ENCODE measurements around the gene LARP6. TPM values are rescaled to one million over a fixed set of nuclear protein-coding genes. Genes with fewer than 3 reads are reported as not detected.
"Not testable (repeated sequence)": the region's sequence is repeated elsewhere in the genome, so short reads cannot be mapped to it uniquely, and the experiment has no call there.

LARP6 gene
- total RNA-seq, 1 experiment from 2014 or later: not detected

DNA sequence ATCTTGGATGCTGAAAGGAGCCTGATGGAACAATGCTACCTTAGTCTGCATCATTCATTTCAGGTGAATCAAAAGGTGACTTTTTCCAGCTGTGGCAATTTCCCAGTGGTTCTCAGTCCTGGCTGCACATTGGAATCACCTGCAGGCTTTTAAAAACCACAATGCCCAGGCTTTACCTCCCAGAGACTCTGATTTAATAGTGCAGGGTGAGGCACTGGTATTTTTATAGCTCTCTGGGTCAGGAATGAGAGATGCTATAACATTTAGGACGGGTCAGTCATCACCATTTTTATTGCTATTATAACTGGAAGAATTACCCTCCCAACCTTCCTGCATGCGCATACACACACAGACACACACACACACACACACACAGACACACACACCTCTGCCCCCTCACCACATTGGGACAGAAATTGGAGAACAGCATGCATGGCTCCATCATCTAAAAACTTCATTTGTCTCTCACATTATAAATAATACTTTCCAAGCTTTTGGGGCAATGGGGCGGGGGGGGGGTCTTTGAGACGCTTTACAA, 41.1 kb downstream of the LARP6 start:
- H3K9me3 ChIP-seq (ENCODE audit: low read length): no peaks in the 10 kb centered on the region

DNA sequence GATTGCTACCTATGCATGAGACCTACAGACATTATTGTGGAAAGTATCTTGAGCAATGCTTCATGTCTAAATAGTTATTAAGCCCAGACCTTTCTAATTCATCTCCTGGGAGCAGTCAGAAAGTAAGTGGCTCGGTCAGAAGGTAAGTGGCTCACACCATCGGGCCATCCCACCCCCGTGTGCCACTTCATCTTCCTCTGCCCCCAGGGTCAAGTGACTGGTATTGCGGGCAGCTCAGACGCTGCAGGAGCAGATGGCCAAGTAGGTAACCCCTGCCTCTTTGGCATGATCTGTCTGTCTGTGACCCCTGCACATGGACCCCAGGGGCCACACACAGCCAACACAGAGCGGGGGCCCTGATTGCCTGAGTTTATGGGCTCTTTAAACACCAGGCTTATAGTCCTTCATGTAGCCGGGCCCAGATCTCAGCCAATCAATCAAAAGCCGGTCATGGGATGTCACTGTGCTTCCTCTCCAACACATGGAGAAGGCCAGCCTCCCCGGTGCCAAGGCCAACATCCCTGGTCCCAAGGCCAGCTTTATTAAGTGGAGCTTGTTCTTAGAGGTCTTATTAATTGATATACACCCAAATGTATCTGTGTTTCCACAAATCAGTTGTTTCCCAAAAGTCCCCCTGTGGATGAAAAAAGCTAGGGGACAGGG, 42.9 kb downstream of the LARP6 start:
- H3K9me3 ChIP-seq (ENCODE audit: low read length): no peaks in the 10 kb centered on the region
- H4K20me1 ChIP-seq (ENCODE audit: insufficient read depth, low read depth, low read length): no peaks in the 10 kb centered on the region
- H3K4me2 ChIP-seq (ENCODE audit: low read depth, low read length, poor library complexity, severe bottlenecking): no peak overlapping the region
- no peak overlapping the region for H3K4me3 ChIP-seq (ENCODE audit: low read length)
- no peaks in the 10 kb centered on the region for H3K27me3 ChIP-seq (ENCODE audit: low read length)
- no peak overlapping the region for H2AFZ ChIP-seq (ENCODE audit: low read length)
- no peaks in the 10 kb centered on the region for H3K79me2 ChIP-seq (ENCODE audit: low read length)
- no peaks in the 10 kb centered on the region for H3K9me2 ChIP-seq (replicated peaks; ENCODE audit: insufficient read depth, low read length)
- H3K36me3 ChIP-seq (ENCODE audit: insufficient read depth, low read length): no peaks in the 10 kb centered on the region
- peaks cover 7% of the 10 kb centered on the region; the same call in 1 of the 2 replicates for H3K4me1 ChIP-seq (ENCODE audit: low read length)
- H3K27ac ChIP-seq (ENCODE audit: low read length): no peak overlapping the region
- no peak overlapping the region for H3K9ac ChIP-seq (ENCODE audit: low read length)
- no peak for DNase-seq

More for the DNA sequence above, 41.1 kb downstream of the LARP6 start:
- Histone ChIP-seq H3K27ac (ENCODE audit: low read length) (no peak overlapping the region), H3K4me1 (ENCODE audit: low read length) (no peaks in the 10 kb centered on the region), H3K9me2 (replicated peaks; ENCODE audit: insufficient read depth, low read length) (no peaks in the 10 kb centered on the region), H2AFZ (ENCODE audit: low read length) (no peak overlapping the region), H3K36me3 (ENCODE audit: insufficient read depth, low read length) (no peaks in the 10 kb centered on the region), H3K4me2 (ENCODE audit: low read depth, low read length, poor library complexity, severe bottlenecking) (no peak overlapping the region), H3K9ac (ENCODE audit: low read length) (no peak overlapping the region), H3K79me2 (ENCODE audit: low read length) (no peaks in the 10 kb centered on the region), H3K4me3 (ENCODE audit: low read length) (no peak overlapping the region), H3K27me3 (ENCODE audit: low read length) (no peaks in the 10 kb centered on the region), H4K20me1 (ENCODE audit: insufficient read depth, low read depth, low read length) (no peaks in the 10 kb centered on the region)
- no peak for DNase-seq

DNA sequence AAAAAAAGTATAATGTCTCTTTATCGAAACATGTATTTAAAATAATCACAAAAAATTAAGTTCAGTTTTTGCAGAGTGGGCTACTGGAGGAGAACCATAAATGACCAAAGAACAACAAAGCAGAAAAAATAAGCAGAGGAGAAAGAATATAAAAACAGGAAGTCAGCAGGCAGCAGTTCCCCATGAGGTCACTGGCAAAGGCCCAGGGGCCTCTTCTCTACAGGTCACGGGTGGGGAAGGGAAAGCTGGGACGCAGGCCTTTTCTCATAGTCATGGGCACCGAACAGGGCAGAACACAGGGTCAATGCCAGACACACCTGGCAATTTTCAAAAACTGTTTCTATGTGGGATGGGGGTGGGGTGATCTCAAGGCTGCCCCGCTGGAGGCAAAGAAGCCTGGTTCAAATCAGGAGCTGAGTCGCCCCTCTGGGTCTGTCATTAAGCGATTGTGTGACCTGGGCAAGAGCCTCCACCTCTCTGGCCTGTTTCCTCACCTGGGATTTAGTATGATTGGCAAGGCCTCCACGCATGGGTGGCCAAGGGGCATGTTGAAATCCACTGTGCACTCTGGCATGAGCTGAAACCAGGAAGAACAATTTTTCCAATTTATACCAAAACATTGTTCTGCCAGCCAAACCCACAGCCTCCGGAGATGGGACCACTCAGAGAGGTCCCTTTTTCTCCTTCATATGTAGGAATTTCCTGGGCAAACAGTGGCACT, 46.8 kb downstream of the LARP6 start:
- Histone ChIP-seq H3K36me3 (ENCODE audit: insufficient read depth, low read length) (no peaks in the 10 kb centered on the region), H3K4me1 (ENCODE audit: low read length) (peaks cover 7% of the 10 kb centered on the region; the same call in 1 of the 2 replicates), H2AFZ (ENCODE audit: low read length) (no peak overlapping the region), H3K9me2 (replicated peaks; ENCODE audit: insufficient read depth, low read length) (no peaks in the 10 kb centered on the region), H3K4me3 (ENCODE audit: low read length) (no peak overlapping the region), H3K4me2 (ENCODE audit: low read depth, low read length, poor library complexity, severe bottlenecking) (no peak overlapping the region), H3K9me3 (ENCODE audit: low read length) (no peaks in the 10 kb centered on the region), H3K27me3 (ENCODE audit: low read length) (no peaks in the 10 kb centered on the region), H3K9ac (ENCODE audit: low read length) (no peak overlapping the region), H3K79me2 (ENCODE audit: low read length) (no peaks in the 10 kb centered on the region), H4K20me1 (ENCODE audit: insufficient read depth, low read depth, low read length) (no peaks in the 10 kb centered on the region), H3K27ac (ENCODE audit: low read length) (no peak overlapping the region)
- DNase-seq: no peak

DNA sequence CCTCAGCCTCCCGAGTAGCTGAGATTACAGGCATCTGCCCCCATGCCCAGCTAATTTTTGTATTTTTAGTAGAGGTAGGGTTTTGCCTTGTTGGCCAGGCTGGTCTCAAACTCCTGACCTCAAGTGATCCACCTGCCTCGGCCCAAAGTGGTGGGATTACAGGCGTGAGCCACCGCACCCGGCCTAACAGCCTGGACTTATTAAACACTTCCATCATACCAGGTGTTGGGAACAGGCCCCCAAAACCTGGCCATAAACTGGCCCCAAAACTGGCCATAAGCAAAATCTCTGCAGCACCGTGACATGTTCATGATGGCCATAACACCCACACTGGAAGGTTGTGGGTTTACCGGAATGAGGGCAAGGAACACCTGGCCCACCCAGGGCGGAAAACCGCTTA, 49.6 kb downstream of the LARP6 start:
- H3K9me3 ChIP-seq (ENCODE audit: low read length); DNase-seq; H4K20me1 ChIP-seq (ENCODE audit: insufficient read depth, low read depth, low read length); H3K4me1 ChIP-seq (ENCODE audit: low read length); H3K9me2 ChIP-seq (replicated peaks; ENCODE audit: insufficient read depth, low read length); H3K79me2 ChIP-seq (ENCODE audit: low read length); H3K9ac ChIP-seq (ENCODE audit: low read length); H3K4me2 ChIP-seq (ENCODE audit: low read depth, low read length, poor library complexity, severe bottlenecking); H3K27ac ChIP-seq (ENCODE audit: low read length); H3K4me3 ChIP-seq (ENCODE audit: low read length); H2AFZ ChIP-seq (ENCODE audit: low read length); H3K27me3 ChIP-seq (ENCODE audit: low read length); H3K36me3 ChIP-seq (ENCODE audit: insufficient read depth, low read length): not testable (repeated sequence)

DNA sequence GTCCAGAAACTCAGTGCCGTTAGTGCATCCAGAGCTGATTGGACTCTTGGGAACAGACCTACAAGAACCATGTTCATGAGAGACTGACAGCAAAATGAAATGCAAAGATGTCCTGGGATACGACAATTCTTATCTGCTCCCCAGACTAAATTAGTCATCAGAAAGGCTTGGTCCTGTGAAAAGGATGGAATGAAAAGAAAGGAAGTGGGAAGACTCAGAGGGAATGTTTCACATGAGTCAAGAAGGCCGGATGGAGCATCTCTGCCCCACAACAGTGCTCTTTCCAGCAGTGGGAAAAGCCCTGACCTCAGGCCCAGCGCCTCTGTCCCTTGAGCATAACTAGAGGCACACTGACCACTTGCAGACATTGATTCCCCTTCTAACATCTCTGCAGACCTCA, 51.3 kb downstream of the LARP6 start:
- no peaks in the 10 kb centered on the region for H3K27me3 ChIP-seq (ENCODE audit: low read length)
- no peaks in the 10 kb centered on the region for H3K9me2 ChIP-seq (replicated peaks; ENCODE audit: insufficient read depth, low read length)
- H3K4me1 ChIP-seq (ENCODE audit: low read length): peaks cover 7% of the 10 kb centered on the region; the same call in 1 of the 2 replicates
- no peak overlapping the region for H3K27ac ChIP-seq (ENCODE audit: low read length)
- no peak for DNase-seq
- no peaks in the 10 kb centered on the region for H4K20me1 ChIP-seq (ENCODE audit: insufficient read depth, low read depth, low read length)
- H2AFZ ChIP-seq (ENCODE audit: low read length): no peak overlapping the region
- H3K9ac ChIP-seq (ENCODE audit: low read length): no peak overlapping the region
- no peaks in the 10 kb centered on the region for H3K36me3 ChIP-seq (ENCODE audit: insufficient read depth, low read length)
- no peak overlapping the region for H3K4me3 ChIP-seq (ENCODE audit: low read length)
- no peaks in the 10 kb centered on the region for H3K79me2 ChIP-seq (ENCODE audit: low read length)
- no peak overlapping the region for H3K4me2 ChIP-seq (ENCODE audit: low read depth, low read length, poor library complexity, severe bottlenecking)
- no peaks in the 10 kb centered on the region for H3K9me3 ChIP-seq (ENCODE audit: low read length)

DNA sequence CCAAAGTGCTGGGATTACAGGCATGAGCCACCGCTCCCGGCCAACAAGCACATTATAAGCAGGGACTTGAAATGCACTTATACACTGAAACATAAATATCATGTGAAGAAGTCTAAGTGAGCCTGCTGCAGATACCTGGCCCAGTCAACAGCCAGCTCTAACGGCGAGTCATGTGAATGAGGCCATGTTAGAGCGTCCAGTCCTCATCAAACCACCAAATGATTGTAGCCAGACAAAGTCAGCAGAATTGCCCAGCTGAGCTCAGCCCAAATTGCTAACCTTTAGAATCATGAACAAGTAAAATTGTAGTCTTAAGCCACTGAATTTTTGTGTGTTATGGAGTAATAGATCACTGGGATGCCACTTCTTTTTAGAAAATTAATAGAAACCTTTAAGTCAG, 52.8 kb downstream of the LARP6 start:
- Histone ChIP-seq H3K4me1 (ENCODE audit: low read length) (no peaks in the 10 kb centered on the region), H3K36me3 (ENCODE audit: insufficient read depth, low read length) (no peaks in the 10 kb centered on the region), H3K9me3 (ENCODE audit: low read length) (no peaks in the 10 kb centered on the region), H3K9ac (ENCODE audit: low read length) (no peak overlapping the region), H3K4me2 (ENCODE audit: low read depth, low read length, poor library complexity, severe bottlenecking) (no peak overlapping the region), H3K27ac (ENCODE audit: low read length) (no peak overlapping the region), H3K79me2 (ENCODE audit: low read length) (no peaks in the 10 kb centered on the region), H3K9me2 (replicated peaks; ENCODE audit: insufficient read depth, low read length) (no peaks in the 10 kb centered on the region), H3K4me3 (ENCODE audit: low read length) (no peak overlapping the region), H4K20me1 (ENCODE audit: insufficient read depth, low read depth, low read length) (no peaks in the 10 kb centered on the region), H2AFZ (ENCODE audit: low read length) (no peak overlapping the region), H3K27me3 (ENCODE audit: low read length) (no peaks in the 10 kb centered on the region)
- DNase-seq: no peak

DNA sequence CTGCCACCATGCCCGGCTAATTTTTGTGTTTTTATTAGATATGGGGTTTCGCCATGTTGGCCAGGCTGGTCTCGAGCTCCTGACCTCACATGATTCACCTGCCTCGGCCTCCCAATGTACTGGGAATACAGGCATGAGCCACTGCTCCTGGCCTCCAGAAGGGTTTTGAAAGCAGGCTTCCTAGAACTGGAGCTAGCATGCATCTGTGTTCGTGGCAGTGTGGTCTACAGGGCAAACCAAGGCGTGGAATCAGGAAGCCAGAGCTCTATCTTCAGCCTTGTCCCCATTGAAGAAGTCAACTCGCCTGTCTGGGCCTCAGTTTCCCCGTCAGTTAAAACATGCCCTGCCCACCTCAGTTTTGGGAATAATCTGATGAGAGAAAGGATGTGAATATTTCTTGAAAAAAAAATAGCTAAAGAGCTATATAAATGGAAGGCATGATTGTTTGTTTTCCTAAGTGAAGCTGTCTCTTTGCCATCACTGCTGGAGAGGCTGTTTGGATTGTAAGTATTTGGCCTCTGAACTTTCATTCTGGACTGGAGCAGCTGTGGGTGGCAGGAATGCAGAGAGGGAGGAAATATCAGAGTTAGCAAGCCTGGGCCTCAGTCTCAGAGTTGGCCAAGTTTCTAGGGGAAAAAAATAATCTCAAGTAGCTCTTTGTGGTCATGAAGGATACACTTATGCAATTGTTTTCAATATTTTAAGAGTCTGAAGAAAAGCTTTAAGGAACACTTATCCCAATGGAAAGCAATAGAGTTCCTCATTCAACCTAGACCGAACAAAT, 54.1 kb downstream of the LARP6 start:
- Histone ChIP-seq H3K4me3 (ENCODE audit: low read length) (no peak overlapping the region), H3K4me2 (ENCODE audit: low read depth, low read length, poor library complexity, severe bottlenecking) (no peak overlapping the region), H3K36me3 (ENCODE audit: insufficient read depth, low read length) (no peaks in the 10 kb centered on the region), H3K79me2 (ENCODE audit: low read length) (no peaks in the 10 kb centered on the region), H2AFZ (ENCODE audit: low read length) (no peak overlapping the region), H3K9ac (ENCODE audit: low read length) (no peak overlapping the region), H4K20me1 (ENCODE audit: insufficient read depth, low read depth, low read length) (no peaks in the 10 kb centered on the region), H3K27me3 (ENCODE audit: low read length) (no peaks in the 10 kb centered on the region), H3K27ac (ENCODE audit: low read length) (no peak overlapping the region), H3K9me2 (replicated peaks; ENCODE audit: insufficient read depth, low read length) (no peaks in the 10 kb centered on the region), H3K9me3 (ENCODE audit: low read length) (no peaks in the 10 kb centered on the region), H3K4me1 (ENCODE audit: low read length) (no peaks in the 10 kb centered on the region)
- no peak for DNase-seq

DNA sequence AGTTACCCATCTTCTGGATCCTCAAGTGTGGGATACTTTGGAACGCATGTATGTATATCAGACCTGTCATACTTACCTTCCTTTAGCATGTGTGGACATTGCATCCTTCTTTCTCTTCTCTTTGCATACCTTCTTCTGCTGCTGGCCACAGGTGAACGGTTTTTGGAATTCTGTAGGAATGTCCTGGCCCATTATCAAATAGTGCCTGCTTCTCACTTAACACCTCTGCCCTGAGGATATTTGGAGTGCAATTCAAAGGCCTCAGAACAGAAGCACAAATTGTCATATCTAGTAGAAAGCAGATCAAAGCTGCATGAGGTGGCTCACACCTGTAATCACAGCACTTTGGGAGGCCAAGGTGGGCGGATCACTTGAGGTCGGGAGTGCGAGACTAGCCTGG, 56.5 kb downstream of the LARP6 start:
- no peaks in the 10 kb centered on the region for H3K79me2 ChIP-seq (ENCODE audit: low read length)
- H3K9me2 ChIP-seq (replicated peaks; ENCODE audit: insufficient read depth, low read length): no peaks in the 10 kb centered on the region
- H3K4me1 ChIP-seq (ENCODE audit: low read length): no peaks in the 10 kb centered on the region
- no peak overlapping the region for H3K9ac ChIP-seq (ENCODE audit: low read length)
- no peaks in the 10 kb centered on the region for H3K9me3 ChIP-seq (ENCODE audit: low read length)
- no peak overlapping the region for H3K4me2 ChIP-seq (ENCODE audit: low read depth, low read length, poor library complexity, severe bottlenecking)
- H2AFZ ChIP-seq (ENCODE audit: low read length): no peak overlapping the region
- H3K4me3 ChIP-seq (ENCODE audit: low read length): no peak overlapping the region
- no peak for DNase-seq
- H3K27ac ChIP-seq (ENCODE audit: low read length): no peak overlapping the region
- H3K27me3 ChIP-seq (ENCODE audit: low read length): no peaks in the 10 kb centered on the region
- H4K20me1 ChIP-seq (ENCODE audit: insufficient read depth, low read depth, low read length): no peaks in the 10 kb centered on the region
- no peaks in the 10 kb centered on the region for H3K36me3 ChIP-seq (ENCODE audit: insufficient read depth, low read length)

Data from Karpas-422 (cell line).